ENCODE results near the gene HNRNPDL. TPM values are rescaled to one million over a fixed set of nuclear protein-coding genes. Genes with fewer than 3 reads are reported as not detected.

Gene HNRNPDL
- total and polyA plus RNA-seq, 2 experiments from 2014 or later = 243 to 354 TPM

GRCh38 chr4:82381235-82381634 lies 49.0 kb downstream of the HNRNPDL start:
- Histone ChIP-seq H3K27me3 (ENCODE audit: insufficient read depth) (no peaks in the 10 kb centered on the region), H3K79me2 (replicated peaks; ENCODE audit: insufficient read depth) (peaks cover 7% of the 10 kb centered on the region), H3K4me1 (ENCODE audit: insufficient read depth) (no peaks in the 10 kb centered on the region; the same call in 1 of the 2 replicates), H2AFZ (no peak overlapping the region), H3K27ac (ENCODE audit: low read depth) (no peak overlapping the region), H3F3A (replicated peaks; ENCODE audit: low read depth) (no peaks in the 10 kb centered on the region), H4K20me1 (replicated peaks; ENCODE audit: insufficient read depth) (no peaks in the 10 kb centered on the region), H3K4me3 (no peak overlapping the region), H3K4me2 (no peak overlapping the region), H3K36me3 (ENCODE audit: insufficient read depth) (no peaks in the 10 kb centered on the region; the same call in 1 of the 2 replicates), H3K9me2 (ENCODE audit: insufficient read depth) (peaks cover 9% of the 10 kb centered on the region; the same call in 1 of the 2 replicates)
- Mint-ChIP-seq H3K4me3 (no peak overlapping the region), H3K4me1 (peaks cover 3% of the 10 kb centered on the region; the same call in 2 of the 3 replicates), H3K9me3 (peaks cover 38% of the 10 kb centered on the region), H3K36me3 (ENCODE audit: low read depth) (peaks cover 35% of the 10 kb centered on the region), H3K27me3 (ENCODE audit: insufficient read depth, low read depth, poor library complexity) (peaks cover 4% of the 10 kb centered on the region), H3K27ac (no peak overlapping the region)
- TF ChIP-seq CREB1 (CRISPR knock-in tag; IDR thresholded peaks at IDR 0.05; ENCODE audit: low read depth) (no peak), EZH2phosphoT487 (IDR thresholded peaks at IDR 0.05; ENCODE audit: unreplicated experiment) (no peak), NANOG (IDR thresholded peaks at IDR 0.05; ENCODE audit: borderline replicate concordance) (no peak), ZNF331 (CRISPR knock-in tag; IDR thresholded peaks at IDR 0.05; ENCODE audit: low read depth) (no peak), JUNB (IDR thresholded peaks at IDR 0.05; ENCODE audit: unreplicated experiment) (no peak), ZNF114 (CRISPR knock-in tag; IDR thresholded peaks at IDR 0.05) (no peak), POLR2AphosphoS5 (IDR thresholded peaks at IDR 0.05; ENCODE audit: low read depth) (no peak), EZH2 (IDR thresholded peaks at IDR 0.05; ENCODE audit: low read depth, unreplicated experiment) (no peak), ETS1 (IDR thresholded peaks at IDR 0.05) (no peak), STAT1 (IDR thresholded peaks at IDR 0.05; ENCODE audit: unreplicated experiment) (no peak)
- TF ChIP-seq, protein P1, sequence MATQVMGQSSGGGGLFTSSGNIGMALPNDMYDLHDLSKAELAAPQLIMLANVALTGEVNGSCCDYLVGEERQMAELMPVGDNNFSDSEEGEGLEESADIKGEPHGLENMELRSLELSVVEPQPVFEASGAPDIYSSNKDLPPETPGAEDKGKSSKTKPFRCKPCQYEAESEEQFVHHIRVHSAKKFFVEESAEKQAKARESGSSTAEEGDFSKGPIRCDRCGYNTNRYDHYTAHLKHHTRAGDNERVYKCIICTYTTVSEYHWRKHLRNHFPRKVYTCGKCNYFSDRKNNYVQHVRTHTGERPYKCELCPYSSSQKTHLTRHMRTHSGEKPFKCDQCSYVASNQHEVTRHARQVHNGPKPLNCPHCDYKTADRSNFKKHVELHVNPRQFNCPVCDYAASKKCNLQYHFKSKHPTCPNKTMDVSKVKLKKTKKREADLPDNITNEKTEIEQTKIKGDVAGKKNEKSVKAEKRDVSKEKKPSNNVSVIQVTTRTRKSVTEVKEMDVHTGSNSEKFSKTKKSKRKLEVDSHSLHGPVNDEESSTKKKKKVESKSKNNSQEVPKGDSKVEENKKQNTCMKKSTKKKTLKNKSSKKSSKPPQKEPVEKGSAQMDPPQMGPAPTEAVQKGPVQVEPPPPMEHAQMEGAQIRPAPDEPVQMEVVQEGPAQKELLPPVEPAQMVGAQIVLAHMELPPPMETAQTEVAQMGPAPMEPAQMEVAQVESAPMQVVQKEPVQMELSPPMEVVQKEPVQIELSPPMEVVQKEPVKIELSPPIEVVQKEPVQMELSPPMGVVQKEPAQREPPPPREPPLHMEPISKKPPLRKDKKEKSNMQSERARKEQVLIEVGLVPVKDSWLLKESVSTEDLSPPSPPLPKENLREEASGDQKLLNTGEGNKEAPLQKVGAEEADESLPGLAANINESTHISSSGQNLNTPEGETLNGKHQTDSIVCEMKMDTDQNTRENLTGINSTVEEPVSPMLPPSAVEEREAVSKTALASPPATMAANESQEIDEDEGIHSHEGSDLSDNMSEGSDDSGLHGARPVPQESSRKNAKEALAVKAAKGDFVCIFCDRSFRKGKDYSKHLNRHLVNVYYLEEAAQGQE (IDR thresholded peaks at IDR 0.05; ENCODE audit: unreplicated experiment) = no peak
- TF ChIP-seq, protein P2, sequence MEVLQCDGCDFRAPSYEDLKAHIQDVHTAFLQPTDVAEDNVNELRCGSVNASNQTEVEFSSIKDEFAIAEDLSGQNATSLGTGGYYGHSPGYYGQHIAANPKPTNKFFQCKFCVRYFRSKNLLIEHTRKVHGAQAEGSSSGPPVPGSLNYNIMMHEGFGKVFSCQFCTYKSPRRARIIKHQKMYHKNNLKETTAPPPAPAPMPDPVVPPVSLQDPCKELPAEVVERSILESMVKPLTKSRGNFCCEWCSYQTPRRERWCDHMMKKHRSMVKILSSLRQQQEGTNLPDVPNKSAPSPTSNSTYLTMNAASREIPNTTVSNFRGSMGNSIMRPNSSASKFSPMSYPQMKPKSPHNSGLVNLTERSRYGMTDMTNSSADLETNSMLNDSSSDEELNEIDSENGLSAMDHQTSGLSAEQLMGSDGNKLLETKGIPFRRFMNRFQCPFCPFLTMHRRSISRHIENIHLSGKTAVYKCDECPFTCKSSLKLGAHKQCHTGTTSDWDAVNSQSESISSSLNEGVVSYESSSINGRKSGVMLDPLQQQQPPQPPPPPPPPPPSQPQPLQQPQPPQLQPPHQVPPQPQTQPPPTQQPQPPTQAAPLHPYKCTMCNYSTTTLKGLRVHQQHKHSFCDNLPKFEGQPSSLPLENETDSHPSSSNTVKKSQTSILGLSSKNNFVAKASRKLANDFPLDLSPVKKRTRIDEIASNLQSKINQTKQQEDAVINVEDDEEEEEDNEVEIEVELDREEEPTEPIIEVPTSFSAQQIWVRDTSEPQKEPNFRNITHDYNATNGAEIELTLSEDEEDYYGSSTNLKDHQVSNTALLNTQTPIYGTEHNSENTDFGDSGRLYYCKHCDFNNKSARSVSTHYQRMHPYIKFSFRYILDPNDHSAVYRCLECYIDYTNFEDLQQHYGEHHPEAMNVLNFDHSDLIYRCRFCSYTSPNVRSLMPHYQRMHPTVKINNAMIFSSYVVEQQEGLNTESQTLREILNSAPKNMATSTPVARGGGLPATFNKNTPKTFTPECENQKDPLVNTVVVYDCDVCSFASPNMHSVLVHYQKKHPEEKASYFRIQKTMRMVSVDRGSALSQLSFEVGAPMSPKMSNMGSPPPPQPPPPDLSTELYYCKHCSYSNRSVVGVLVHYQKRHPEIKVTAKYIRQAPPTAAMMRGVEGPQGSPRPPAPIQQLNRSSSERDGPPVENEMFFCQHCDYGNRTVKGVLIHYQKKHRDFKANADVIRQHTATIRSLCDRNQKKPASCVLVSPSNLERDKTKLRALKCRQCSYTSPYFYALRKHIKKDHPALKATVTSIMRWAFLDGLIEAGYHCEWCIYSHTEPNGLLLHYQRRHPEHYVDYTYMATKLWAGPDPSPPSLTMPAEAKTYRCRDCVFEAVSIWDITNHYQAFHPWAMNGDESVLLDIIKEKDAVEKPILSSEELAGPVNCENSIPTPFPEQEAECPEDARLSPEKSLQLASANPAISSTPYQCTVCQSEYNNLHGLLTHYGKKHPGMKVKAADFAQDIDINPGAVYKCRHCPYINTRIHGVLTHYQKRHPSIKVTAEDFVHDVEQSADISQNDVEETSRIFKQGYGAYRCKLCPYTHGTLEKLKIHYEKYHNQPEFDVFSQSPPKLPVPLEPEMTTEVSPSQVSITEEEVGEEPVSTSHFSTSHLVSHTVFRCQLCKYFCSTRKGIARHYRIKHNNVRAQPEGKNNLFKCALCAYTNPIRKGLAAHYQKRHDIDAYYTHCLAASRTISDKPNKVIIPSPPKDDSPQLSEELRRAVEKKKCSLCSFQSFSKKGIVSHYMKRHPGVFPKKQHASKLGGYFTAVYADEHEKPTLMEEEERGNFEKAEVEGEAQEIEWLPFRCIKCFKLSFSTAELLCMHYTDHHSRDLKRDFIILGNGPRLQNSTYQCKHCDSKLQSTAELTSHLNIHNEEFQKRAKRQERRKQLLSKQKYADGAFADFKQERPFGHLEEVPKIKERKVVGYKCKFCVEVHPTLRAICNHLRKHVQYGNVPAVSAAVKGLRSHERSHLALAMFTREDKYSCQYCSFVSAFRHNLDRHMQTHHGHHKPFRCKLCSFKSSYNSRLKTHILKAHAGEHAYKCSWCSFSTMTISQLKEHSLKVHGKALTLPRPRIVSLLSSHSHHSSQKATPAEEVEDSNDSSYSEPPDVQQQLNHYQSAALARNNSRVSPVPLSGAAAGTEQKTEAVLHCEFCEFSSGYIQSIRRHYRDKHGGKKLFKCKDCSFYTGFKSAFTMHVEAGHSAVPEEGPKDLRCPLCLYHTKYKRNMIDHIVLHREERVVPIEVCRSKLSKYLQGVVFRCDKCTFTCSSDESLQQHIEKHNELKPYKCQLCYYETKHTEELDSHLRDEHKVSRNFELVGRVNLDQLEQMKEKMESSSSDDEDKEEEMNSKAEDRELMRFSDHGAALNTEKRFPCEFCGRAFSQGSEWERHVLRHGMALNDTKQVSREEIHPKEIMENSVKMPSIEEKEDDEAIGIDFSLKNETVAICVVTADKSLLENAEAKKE (CRISPR knock-in tag; IDR thresholded peaks at IDR 0.05) = no peak
- TF ChIP-seq, protein P3, sequence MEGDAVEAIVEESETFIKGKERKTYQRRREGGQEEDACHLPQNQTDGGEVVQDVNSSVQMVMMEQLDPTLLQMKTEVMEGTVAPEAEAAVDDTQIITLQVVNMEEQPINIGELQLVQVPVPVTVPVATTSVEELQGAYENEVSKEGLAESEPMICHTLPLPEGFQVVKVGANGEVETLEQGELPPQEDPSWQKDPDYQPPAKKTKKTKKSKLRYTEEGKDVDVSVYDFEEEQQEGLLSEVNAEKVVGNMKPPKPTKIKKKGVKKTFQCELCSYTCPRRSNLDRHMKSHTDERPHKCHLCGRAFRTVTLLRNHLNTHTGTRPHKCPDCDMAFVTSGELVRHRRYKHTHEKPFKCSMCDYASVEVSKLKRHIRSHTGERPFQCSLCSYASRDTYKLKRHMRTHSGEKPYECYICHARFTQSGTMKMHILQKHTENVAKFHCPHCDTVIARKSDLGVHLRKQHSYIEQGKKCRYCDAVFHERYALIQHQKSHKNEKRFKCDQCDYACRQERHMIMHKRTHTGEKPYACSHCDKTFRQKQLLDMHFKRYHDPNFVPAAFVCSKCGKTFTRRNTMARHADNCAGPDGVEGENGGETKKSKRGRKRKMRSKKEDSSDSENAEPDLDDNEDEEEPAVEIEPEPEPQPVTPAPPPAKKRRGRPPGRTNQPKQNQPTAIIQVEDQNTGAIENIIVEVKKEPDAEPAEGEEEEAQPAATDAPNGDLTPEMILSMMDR (conservative IDR thresholded peaks at IDR 0.05; ENCODE audit: low read depth in 2 of 2) = no peak
- no peak for ATAC-seq
- no peak for DNase-seq (ENCODE audit: low spot score)

Measured in GM23338 (cell line).